Peyer's patch (tissue), 4 donors: ENCODE data around the gene MRPL41.
"Not testable (repeated sequence)": the region's sequence is repeated elsewhere in the genome, so short reads cannot be mapped to it uniquely, and the experiment has no call there.

ENCODE experiments used
- CTCF ChIP-seq, 6 experiments: fragments of 450-650 bp in 4 of 6; fragments of 200-600 bp in 2 of 6; sonication (generic) in 1 of 6; IDR thresholded peaks; one replicate each; pipeline ENCODE4 v1.5.1; 2017 to 2019; ENCODE audit warnings: antibody characterized with exemption in 6 of 6, mild to moderate bottlenecking in 3 of 6, moderate library complexity in 1 of 6
- POLR2A ChIP-seq, 2 donors: fragments of 450-650 bp; IDR thresholded peaks; one replicate each; pipeline ENCODE4 v1.5.1; 2017; ENCODE audit warnings: antibody characterized with exemption in 2 of 2, mild to moderate bottlenecking in 2 of 2, moderate library complexity in 2 of 2

- TF ChIP-seq POLR2A, CTCF (IDR thresholded peaks at IDR 0.05): not testable (repeated sequence)
These were observed 2.0 kb downstream of the MRPL41 start for GRCh38 chr9:137553654-137554053.
